ENCODE results near the gene IL22. TPM values are rescaled to one million over a fixed set of nuclear protein-coding genes. Genes with fewer than 3 reads are reported as not detected.

Gene IL22
- total RNA-seq, 4 donors from 2014 or later: not detected

DNA sequence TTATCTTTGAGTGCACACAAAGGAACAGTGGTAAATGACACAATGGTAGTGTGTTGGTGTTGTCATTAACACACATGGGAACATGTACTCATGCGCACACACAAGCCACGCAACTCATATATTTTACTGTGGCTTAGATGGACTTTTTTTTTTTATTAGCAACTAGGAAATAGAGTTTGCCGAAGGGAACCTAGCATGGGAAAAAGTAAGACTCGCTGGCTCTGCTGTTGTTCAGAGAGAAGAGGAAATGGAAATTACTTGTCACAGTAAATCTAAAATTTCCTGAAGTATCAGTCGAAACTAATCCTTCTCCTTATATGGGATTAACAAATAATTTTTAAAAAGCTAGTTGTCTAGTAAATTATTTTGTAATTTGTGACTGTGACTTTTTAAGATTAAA lies 33.7 kb upstream of the IL22 start:
- TF ChIP-seq, protein P1, sequence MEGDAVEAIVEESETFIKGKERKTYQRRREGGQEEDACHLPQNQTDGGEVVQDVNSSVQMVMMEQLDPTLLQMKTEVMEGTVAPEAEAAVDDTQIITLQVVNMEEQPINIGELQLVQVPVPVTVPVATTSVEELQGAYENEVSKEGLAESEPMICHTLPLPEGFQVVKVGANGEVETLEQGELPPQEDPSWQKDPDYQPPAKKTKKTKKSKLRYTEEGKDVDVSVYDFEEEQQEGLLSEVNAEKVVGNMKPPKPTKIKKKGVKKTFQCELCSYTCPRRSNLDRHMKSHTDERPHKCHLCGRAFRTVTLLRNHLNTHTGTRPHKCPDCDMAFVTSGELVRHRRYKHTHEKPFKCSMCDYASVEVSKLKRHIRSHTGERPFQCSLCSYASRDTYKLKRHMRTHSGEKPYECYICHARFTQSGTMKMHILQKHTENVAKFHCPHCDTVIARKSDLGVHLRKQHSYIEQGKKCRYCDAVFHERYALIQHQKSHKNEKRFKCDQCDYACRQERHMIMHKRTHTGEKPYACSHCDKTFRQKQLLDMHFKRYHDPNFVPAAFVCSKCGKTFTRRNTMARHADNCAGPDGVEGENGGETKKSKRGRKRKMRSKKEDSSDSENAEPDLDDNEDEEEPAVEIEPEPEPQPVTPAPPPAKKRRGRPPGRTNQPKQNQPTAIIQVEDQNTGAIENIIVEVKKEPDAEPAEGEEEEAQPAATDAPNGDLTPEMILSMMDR (IDR thresholded peaks at IDR 0.05; ENCODE audit: low read depth): no peak

DNA sequence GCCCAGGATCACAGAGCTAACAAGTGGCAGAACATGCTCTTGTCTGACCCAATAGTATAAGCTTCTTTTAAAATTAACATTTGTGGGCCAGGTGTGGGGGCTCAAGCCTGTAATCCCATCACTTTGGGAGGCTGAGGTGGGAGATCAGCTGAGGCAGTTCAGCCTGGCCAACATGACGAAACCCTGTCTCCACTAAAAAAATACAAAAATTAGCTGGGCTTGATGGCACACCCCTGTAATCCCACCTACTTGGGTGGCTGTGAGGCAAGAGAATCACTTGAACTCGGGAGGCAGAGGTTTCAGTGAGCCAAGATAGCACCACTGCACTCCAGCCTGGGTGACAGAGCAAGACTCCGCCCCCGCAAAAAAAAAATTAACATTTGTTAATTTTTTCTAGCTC lies 33.0 kb upstream of the IL22 start:
- TF ChIP-seq, protein P1 (IDR thresholded peaks at IDR 0.05; ENCODE audit: low read depth): no peak

DNA sequence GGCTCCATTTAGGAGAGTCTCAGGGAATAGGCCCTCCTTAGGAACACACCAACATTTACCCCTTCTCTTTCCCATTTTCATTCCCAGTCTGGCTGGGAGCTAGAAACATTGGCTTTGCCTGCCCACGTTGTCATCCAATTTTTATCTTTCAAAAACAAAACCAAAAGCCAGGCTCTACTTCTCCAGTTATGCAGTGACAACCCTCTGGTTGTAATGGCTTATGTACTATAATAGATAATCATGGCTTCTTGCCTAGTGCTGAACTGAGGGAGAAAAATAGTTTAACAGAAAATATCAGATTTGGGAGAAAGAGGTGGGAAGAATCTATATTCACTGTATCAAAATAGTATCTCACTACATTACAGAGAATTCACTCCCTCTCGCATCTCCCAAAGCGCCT lies 32.1 kb upstream of the IL22 start:
- TF ChIP-seq, protein P1 (IDR thresholded peaks at IDR 0.05; ENCODE audit: low read depth): no peak

DNA sequence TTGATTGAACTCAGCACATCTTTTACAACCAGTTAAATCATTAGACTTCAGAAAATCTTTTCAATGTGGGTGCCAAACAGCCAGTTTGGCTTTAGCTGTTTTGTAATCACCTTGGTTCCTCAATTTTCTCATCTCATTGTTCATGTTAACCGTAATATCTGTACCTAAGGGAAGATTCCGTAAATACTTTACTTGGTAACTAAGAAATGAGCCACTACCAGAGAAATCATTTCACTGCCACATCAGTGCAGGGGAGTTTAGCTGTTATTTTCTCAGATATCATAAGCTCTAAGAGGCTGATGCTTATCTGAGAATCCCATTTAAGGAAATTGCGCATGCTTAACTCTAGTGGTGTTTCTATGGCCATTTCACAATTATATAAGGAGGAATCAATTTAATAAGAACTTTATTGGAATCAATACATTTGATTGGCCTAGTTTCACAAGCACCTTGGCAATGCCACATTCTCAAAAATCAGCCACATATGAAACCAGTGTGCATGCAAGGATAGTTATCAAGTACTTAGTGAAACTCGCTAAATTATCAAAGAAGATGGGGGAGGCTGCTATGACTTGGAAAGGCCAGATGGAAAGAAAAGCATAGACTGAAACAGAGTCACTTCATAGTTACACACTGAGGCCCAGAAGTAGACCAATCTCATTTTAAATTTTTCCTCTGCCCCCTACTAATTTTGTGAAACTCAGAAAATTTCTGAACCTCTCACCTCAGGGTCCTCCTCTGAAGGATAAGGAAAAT lies 28.1 kb upstream of the IL22 start:
- TF ChIP-seq, protein P1 (IDR thresholded peaks at IDR 0.05; ENCODE audit: low read depth): no peak

DNA sequence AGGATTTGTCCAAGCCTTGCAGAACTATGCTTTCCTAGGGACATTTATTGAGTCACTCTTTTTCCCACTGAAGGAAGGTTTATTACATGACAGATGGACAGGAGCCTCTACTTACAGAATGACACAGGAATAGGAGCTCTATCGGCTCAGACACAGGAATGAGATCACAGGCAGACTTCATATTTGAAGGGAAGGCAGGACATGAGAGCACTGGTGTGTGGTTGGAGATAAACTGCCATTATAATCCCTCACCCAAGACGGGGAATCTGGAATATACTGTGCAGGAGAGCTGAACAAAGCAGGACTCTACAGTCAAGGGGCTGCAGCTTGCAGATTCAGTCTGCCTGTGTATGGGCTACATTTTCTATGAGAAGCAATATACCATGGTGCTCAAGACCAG lies 26.8 kb upstream of the IL22 start:
- TF ChIP-seq, protein P1 (IDR thresholded peaks at IDR 0.05; ENCODE audit: low read depth): no peak

DNA sequence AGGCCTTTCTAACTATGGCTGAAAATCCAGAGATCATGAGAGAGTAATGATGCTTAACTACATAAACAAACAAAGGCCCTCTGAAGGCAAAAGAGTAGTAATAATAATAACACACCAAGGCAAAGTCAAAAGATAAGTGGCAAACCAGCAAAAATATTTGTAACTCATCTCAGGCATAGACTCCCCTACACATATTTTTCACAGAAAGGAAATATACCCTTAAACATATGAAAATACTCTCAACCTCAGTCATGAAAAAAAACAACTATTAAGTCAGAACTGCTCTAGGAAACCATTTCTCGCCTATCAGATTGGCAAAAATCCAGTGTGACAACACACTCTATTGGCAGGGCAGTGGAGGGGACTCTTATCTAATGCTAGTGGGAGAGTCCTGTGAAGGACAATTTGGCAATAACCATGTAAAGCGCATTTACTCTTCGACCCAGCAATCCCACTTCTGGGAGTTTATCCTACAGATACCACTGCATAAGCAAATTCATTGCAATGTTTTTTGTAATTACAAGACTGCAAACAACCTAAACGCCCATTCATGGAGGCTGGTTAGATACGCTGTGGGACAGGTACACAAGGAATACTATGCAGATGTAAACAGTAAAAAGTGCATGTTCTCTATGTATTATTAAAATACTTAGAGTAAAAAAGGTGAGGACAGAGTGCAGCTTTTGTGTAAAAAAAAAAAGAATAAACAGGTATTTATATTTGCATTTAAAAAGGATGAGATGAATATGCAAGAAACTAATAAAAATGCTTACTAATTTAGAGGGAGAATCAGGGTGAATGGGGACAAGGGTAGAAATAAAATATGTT lies 26.0 kb upstream of the IL22 start:
- TF ChIP-seq, protein P1 (IDR thresholded peaks at IDR 0.05; ENCODE audit: low read depth): no peak

DNA sequence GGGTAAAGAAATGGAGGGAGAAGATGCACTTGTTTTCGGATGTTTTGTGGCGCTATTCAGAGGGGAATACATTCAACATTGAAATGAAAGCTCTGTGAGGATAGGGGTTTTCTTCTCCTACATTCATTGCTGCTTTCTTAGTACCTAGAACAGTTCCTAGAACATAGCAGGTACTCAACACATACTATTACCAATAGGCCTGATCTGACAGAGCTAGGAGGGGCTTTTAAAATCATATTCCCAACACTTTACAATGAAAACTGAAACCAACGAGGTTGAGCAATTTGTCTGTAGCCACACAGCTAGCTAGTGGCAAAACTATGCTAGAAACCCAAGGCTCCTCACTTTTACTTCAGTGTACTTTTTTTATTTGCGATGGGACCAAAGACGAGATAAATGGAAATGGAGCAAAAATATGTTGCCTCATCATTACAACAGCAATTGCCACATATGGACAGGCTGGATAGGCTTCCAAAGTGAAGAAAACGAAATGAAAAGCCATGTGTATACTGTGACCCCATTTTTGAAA lies 23.1 kb upstream of the IL22 start:
- TF ChIP-seq, protein P1 (IDR thresholded peaks at IDR 0.05; ENCODE audit: low read depth): no peak
